Esophagus muscularis mucosa (tissue), 4 donors: ENCODE measurements around the gene POLR2J.
A peak's percentile ranks its signal among the peaks of the same experiment; 100 is the strongest.

ENCODE experiments used
- EP300 ChIP-seq: sonication (generic); formaldehyde crosslinking; IDR thresholded peaks from one replicate; pipeline ENCODE4 v1.6.1; 2017; ENCODE audit warnings: antibody characterized with exemption
- POLR2A ChIP-seq: fragments of 450-650 bp; IDR thresholded peaks from one replicate; pipeline ENCODE4 v1.6.1; 2017; ENCODE audit warnings: antibody characterized with exemption, moderate library complexity, mild to moderate bottlenecking, low read depth
- POLR2AphosphoS5 ChIP-seq, 2 donors: sonication (generic); formaldehyde crosslinking; IDR thresholded peaks; one replicate each; pipeline ENCODE4 v1.6.1; 2017; ENCODE audit warnings: antibody characterized with exemption in 2 of 2
- TF ChIP-seq, protein P1 (sequence below), 3 experiments: fragments of 200-600 bp in 2 of 3; fragments of 450-650 bp in 1 of 3; sonication (generic) in 2 of 3; IDR thresholded peaks; one replicate each; pipeline ENCODE4 v1.5.1; 2017 to 2019; ENCODE audit warnings: antibody characterized with exemption in 3 of 3, mild to moderate bottlenecking in 2 of 3, moderate library complexity in 1 of 3

DNA sequence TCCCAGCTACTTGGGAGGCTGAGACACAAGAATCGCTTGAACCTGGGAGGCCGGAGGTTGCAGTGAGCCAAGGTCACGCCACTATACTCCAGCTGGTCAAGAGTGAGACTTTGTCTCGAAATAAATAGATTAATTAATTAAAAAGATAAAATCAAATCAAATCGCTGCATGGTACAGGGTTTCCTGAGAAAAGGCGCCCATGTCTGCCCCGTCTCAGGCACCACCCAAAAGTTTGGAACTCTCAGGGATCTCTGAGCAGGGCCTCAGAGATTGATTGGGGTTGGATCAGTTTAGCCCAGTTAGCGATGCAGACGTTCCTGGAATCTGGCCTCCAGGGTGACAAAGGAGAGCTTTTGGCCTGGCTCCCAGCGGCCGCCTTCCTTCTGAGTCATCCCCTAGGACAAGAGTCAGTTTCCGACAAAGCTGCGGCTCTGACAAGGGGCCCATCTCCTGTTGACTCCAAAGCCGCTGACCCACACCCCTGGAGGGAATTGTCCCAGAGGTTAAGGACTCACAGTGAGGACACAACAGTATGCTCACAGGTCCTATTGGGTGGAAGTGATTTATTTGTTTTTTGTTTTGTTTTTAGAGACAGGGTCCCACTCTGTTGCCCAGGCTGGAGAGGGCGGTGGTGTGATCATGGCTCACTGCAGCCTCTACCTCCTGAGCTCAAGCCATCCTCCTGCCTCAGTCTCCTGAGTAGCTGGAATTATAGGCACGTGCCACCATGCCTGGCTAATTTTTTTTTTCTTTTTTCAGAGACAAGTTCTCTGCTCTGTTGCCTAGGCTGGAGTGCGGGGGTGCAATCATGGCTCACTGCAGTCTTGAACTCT, 38.5 kb downstream of the POLR2J start:
- TF ChIP-seq POLR2A (no peak), POLR2AphosphoS5 (IDR thresholded peaks at IDR 0.05) (peak; percentile 8 to 9), EP300 (no peak)
- TF ChIP-seq, protein P1, sequence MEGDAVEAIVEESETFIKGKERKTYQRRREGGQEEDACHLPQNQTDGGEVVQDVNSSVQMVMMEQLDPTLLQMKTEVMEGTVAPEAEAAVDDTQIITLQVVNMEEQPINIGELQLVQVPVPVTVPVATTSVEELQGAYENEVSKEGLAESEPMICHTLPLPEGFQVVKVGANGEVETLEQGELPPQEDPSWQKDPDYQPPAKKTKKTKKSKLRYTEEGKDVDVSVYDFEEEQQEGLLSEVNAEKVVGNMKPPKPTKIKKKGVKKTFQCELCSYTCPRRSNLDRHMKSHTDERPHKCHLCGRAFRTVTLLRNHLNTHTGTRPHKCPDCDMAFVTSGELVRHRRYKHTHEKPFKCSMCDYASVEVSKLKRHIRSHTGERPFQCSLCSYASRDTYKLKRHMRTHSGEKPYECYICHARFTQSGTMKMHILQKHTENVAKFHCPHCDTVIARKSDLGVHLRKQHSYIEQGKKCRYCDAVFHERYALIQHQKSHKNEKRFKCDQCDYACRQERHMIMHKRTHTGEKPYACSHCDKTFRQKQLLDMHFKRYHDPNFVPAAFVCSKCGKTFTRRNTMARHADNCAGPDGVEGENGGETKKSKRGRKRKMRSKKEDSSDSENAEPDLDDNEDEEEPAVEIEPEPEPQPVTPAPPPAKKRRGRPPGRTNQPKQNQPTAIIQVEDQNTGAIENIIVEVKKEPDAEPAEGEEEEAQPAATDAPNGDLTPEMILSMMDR (IDR thresholded peaks at IDR 0.05) = no peak
